Hepatic stellate cell (primary cell): ENCODE measurements around the gene PFAS.

ENCODE experiments used
- DNase-seq: peaks from one replicate; pipeline ENCODE4 v3.0.0; 2011; ENCODE audit warnings: low spot score

The PFAS gene

DNA sequence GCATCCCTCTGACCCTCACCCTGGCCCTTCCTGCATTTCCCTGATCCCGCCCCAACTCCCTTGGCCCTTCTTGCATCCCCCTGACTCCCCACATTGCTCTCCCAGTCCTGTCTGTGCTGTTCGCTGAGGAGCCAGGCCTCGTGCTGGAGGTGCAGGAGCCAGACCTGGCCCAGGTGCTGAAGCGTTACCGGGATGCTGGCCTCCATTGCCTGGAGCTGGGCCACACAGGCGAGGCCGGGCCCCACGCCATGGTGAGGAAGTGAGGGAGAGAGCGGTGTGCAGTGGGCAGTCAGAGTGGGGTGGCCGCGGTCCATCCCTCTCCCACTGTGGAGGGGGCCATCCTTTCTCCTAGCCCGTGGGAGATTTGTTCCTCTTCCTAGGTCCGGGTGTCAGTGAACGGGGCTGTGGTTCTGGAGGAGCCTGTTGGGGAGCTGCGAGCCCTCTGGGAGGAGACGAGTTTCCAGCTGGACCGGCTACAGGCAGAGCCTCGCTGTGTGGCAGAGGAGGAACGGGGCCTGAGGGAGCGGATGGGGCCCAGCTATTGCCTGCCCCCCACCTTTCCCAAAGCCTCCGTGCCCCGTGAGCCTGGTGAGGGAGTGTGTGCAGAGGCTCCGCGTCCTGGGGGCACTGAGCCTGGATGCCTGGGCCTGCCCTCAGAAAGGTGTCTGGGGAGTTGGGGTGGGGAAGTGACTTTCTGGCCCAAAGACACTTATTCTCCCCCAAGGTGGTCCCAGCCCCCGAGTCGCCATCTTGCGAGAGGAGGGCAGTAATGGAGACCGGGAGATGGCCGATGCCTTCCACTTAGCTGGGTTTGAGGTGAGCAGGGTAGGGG, 17.8 kb downstream of the PFAS start:
- no peak for DNase-seq

GRCh38 chr17:8267480-8268147, 18.5 kb downstream of the PFAS start:
- no peak for DNase-seq

GRCh38 chr17:8268550-8269298, 19.6 kb downstream of the PFAS start:
- no peak for DNase-seq

DNA sequence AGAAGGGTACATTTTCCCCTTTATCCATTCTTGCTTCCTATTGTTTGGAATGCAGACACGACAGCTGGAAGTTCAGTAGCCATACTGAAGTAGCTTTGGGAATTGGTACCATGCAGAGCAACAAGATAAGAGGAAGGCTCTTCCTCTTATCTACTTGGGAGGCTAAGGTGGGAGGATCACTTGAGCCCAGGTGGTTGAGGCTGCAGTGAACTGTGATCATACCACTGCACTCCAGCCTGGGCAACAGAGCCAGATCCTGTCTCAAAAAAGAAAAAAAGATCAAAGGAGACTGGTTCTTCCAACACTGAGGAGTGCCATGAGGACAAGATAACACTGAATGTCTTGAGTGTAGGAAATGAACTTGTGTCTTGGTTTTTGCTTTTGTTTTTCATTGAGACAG, 23.3 kb downstream of the PFAS start:
- no peak for DNase-seq

GRCh38 chr17:8273884-8274444, 24.9 kb downstream of the PFAS start:
- DNase-seq, result no peak

- DNase-seq, result no peak
Measured at GRCh38 chr17:8274816-8275215, 25.7 kb downstream of the PFAS start.

DNA sequence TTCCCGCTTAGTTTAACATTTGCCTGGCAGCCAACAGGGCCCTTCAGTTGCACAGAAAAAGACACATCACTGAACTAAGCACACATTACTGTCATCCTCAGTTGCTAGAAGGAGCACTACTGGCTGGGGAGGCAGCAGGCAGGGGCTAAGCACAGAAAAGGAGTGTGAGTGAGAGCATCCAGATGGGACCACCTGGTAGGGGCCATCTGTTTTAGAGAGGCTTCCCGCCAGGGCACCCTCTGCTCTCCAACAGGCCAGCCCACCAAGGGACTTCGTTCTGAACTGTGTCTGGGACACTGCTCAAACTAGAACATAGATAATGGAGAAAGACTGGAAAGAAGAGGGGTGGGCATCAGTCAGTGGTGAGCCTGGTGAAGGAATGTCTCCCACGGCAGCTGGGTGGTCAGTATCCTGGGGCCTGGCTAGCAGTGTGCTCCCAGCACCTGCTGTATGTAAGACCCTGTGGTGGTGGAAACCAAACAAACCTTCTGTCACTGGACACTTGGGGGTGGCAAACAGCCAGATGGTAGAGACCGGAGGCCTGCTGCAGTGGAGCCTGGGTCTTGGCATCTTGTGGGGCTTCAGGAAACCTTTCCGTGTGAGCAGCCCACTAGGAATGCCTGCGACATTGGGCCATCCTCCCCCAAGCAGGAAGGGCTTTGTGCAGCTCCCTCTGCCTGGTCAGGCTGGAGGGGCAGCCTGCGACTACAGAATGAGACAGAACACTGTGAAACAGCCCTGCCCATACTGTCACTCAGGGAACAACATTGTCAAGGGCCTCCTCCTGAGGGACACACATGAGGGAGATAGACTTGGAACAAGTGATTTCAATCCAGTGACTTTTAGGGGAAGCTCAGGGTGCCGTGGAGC, 26.6 kb downstream of the PFAS start:
- DNase-seq, result no peak

- DNase-seq, result no peak
Measured at GRCh38 chr17:8277317-8277716, 28.2 kb downstream of the PFAS start.

GRCh38 chr17:8282345-8282744, 33.3 kb downstream of the PFAS start:
- no peak for DNase-seq

GRCh38 chr17:8283356-8283755, 34.3 kb downstream of the PFAS start:
- no peak for DNase-seq

DNA sequence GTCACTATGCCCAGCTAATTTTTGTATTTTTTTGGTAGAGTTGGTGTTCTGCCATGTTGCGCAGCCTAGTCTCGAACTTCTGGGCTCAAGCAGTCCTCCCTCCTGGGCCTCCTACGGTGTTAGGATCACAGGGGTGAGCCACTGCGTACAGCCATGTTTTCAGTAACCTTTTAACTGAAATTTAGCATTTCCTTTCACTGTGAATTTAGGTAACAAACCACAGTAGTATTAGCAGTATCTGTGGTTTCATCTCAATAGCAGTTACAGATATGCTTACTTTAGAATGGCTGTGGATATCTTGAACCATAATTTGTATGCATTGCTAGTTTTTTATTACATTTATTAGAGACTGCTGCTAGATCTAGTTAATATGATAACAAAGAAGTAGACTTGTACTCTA, 35.0 kb downstream of the PFAS start:
- DNase-seq, result no peak

DNA sequence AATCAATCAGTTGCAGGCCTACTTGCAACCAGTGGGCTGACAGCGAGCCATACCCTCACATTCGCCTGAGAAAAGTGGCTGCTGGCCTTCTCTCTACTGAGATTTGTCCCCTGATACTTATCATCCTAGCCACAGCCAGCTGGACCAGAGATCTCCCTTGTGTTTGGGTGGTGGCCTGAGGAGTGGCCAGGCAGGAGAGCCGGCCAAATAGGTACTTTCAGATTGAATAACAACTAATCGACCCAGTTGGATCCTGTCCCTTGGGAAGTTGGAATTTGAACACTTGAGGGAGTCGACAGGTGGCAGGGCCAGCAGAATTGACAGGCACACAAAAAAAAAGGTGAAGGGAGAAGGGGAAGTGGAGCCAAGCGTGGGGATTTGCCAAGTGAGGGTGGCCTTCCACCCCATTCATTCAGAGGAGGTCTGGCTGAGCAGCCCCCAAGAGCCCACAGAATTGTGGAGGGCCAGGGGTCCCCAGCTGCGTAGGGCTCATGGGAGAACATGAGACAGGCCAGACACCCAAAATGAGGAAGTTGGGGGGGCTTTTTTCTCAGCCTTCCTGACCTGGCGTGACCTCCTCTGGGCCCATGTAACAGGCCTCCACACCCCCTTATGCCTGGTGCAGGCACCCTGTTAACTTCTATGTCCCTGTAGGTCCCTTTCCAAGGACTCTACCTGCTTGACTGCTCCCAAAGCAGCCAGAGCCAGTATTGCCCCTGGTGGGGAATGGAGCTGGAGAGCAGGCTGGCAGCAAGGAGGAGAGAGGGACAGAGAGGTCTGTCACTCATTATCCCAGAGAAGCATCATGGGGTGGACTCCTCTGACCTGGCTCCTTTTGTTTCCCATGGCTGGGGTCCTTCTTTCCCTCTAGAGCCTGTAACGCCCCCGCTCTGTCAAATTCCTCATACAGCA, 36.4 kb downstream of the PFAS start:
- DNase-seq, result no peak

GRCh38 chr17:8287651-8288335, 38.7 kb downstream of the PFAS start:
- no peak for DNase-seq

DNA sequence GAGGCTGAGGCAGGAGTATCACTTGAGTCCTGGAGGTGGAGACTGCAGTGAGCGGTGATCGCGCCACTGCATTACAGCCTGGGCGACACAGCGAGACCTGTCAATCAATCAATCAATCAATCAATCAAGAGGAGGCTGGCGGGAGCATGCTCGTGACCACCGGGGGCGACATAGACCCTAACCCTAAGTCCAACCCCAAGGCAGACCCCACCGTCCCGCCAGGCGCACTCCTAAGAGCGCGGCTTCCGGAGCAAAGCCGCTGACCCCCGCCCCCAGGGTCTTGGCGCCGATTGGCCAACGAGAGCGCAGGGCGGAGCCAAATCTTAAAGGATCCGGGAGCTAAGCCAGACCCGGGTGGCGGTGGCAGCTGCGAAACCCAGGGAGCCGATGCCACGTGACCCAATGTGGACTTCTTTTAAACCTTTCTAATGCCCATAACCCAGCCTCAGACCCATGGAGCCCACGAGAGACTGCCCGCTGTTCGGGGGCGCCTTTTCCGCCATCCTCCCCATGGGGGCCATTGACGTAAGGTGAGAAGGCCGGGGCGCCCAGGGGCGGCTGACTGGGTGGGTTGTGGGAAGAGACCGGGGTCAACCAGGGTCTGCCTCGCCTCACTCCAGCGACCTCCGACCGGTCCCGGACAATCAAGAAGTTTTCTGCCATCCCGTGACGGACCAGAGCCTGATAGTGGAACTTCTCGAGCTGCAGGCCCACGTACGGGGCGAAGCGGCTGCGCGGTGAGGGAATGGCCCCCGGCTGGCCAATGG, 39.4 kb downstream of the PFAS start, which contains the start of gene RANGRF:
Gene RANGRF, plus strand, starts transcription at position 335 of the 767 bp plus-strand sequence. Its CDS starts 119 bp downstream, at position 454.
- DNase-seq, result peak; percentile 98

- no peak for DNase-seq
Measured at GRCh38 chr17:8289103-8289397, 40.0 kb downstream of the PFAS start.

DNA sequence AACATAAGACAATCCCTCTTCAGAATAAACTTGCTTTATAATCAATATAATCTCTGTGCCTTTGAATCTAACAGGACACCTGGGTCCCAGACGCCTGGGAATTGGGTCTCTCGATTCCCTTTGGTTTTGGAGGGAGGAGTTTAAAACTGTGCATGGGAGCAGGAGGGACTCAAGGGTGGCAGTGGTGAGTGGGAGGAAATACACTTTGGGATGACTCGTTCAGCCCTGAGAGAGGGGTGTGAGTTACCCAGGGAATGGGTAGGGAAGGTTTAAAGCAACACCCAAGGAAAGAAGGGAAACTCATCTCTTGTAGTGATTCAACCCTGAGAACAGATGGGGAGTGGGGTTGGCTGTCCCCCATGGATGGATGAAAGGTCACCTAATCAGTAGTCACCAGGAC, 41.0 kb downstream of the PFAS start:
- peak; percentile 47 for DNase-seq

GRCh38 chr17:8292639-8293395, 43.7 kb downstream of the PFAS start:
- no peak for DNase-seq

DNA sequence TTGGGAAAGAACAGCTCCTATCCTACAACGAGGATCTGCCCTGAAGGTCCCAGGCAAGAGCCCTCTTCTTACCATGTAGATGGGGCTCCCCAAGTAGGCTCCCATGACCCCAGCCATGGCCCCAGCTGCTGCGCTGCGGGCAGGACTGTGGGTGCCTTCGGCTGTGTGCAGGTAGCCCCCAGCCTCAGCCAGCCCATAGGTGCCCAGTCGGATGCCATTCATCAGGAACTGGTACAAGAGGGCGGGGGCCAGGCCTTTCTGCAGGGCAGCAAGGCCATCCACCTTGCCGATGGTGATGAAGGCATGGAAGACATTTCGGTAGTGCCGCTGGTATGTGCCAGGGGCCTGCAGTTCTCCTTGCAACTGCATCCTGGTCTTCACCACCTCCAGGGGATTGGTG, 45.3 kb downstream of the PFAS start:
- DNase-seq, result no peak
